Spleen (tissue), 11 donors: ENCODE data around the gene L1CAM. TPM values are rescaled to one million over a fixed set of nuclear protein-coding genes. Genes with fewer than 3 reads are reported as not detected.
A peak's percentile ranks its signal among the peaks of the same experiment; 100 is the strongest.

Experiments used
- DNase-seq: peaks from one replicate; pipeline ENCODE4 v3.0.0-alpha.2; 2020
- H3K27ac ChIP-seq, 8 donors: fragments of 200-600 bp; sonication (generic) in 7 of 8; 1 replicate in 4 of 8; 2 replicates in 4 of 8; pipeline versions ENCODE4 v1.5.0 to v1.8.0; 2016 to 2021; ENCODE audit warnings: inconsistent platforms in 4 of 8, mild to moderate bottlenecking in 4 of 8, moderate library complexity in 1 of 8
- H3K27me3 ChIP-seq, 7 donors: fragments of 200-600 bp; sonication (generic) in 6 of 7; replicated peaks in 1 of 7; 1 replicate in 4 of 7; 2 replicates in 3 of 7; pipeline versions ENCODE4 v1.5.0 to v1.8.0; 2016 to 2021; ENCODE audit warnings: inconsistent platforms in 3 of 7, mild to moderate bottlenecking in 1 of 7
- H3K36me3 ChIP-seq, 6 donors: fragments of 200-600 bp; sonication (generic) in 5 of 6; 1 replicate in 4 of 6; 2 replicates in 2 of 6; pipeline versions ENCODE4 v1.5.0 to v1.8.0; 2016 to 2021; ENCODE audit warnings: inconsistent platforms in 2 of 6
- H3K4me1 ChIP-seq, 6 donors: fragments of 200-600 bp; sonication (generic) in 5 of 6; 1 replicate in 3 of 6; 2 replicates in 3 of 6; pipeline versions ENCODE4 v1.5.0 to v1.8.0; 2016 to 2021; ENCODE audit warnings: inconsistent platforms in 3 of 6
- H3K4me3 ChIP-seq, 8 donors: fragments of 200-600 bp; sonication (generic) in 7 of 8; 1 replicate in 4 of 8; 2 replicates in 4 of 8; pipeline versions ENCODE4 v1.5.0 to v1.8.0; 2016 to 2021; ENCODE audit warnings: inconsistent platforms in 4 of 8, mild to moderate bottlenecking in 4 of 8, moderate library complexity in 2 of 8
- H3K9me3 ChIP-seq, 8 donors: fragments of 200-600 bp; sonication (generic) in 7 of 8; 1 replicate in 4 of 8; 2 replicates in 4 of 8; pipeline versions ENCODE4 v1.5.0 to v1.8.0; 2016 to 2021; ENCODE audit warnings: inconsistent platforms in 4 of 8
- CTCF ChIP-seq, 11 experiments: fragments of 200-600 bp in 7 of 11; fragments of 450-650 bp in 4 of 11; sonication (generic) in 4 of 11; IDR thresholded peaks in 8 of 11; conservative IDR thresholded peaks in 3 of 11; 1 replicate in 7 of 11; 2 replicates in 4 of 11; pipeline versions ENCODE4 v1.4.0 to v1.8.0; 2016 to 2021; ENCODE audit warnings: antibody characterized with exemption in 11 of 11, inconsistent platforms in 4 of 11, mild to moderate bottlenecking in 1 of 11
- POLR2A ChIP-seq, 3 donors: fragments of 450-650 bp; IDR thresholded peaks; one replicate each; pipeline ENCODE4 v1.5.1; 2017; ENCODE audit warnings: antibody characterized with exemption in 3 of 3, mild to moderate bottlenecking in 1 of 3
- POLR2AphosphoS5 ChIP-seq, 3 donors: sonication (generic); formaldehyde crosslinking; IDR thresholded peaks; one replicate each; pipeline ENCODE4 v1.5.1; 2017; ENCODE audit warnings: antibody characterized with exemption in 3 of 3
- WGBS, 5 donors: extraction: QIAGEN DNeasy Blood & Tissue Kit in 3 of 5; methylation state at CpG; one replicate each; pipeline versions ENCODE4 v1.1.5 to v1.1.7; 2013 to 2018; 5-methylcytosine and 5-hydroxymethylcytosine counted together
- intact Hi-C: fragments of 100-400 bp; cut with DNase I; formaldehyde crosslinking; loops from one replicate; pipeline ENCODE4 v1.15.0; 2023; ENCODE audit warnings: low total_unique reads
- polyA plus RNA-seq, 3 donors: library from polyadenylated mRNA; stranded (reverse); fragments of 200-250 nt; gene quantifications; one replicate each; pipeline ENCODE4 v1.2.1, GENCODE V29; 2013
- total RNA-seq, 7 donors: library from RNA; depleted of rRNA in 3 of 7; stranded (reverse); fragments of >200 nt in 3 of 7; fragmentation: NEBNext Ultra II Directional in 4 of 7; extraction: Animal tissue kit (Norgen Biotek cat#: 25700) in 4 of 7; gene quantifications; one replicate each; pipeline versions ENCODE4 v1.1.0 to v1.2.1, GENCODE V29; 2016 to 2021
- donor health status: healthy with polysubstance abuse.
- donor health status: DM: no; HTN: no; CAD: no; lungs with moderate emphysema.
- donor health status: DM: no; HTN: no; CAD: no.
- donor health status: Bipolar disorder and iron deficiency.
- donor health status: healthy.
- donor health status: DM: no; HTN: no; CAD: no.
- donor health status: DM: yes; HTN: yes; CAD: no.

Gene L1CAM
- total and polyA plus RNA-seq, 10 donors: 1.2 to 5.1 (median 2.7) TPM

- Histone ChIP-seq H3K27ac (peak overlapping the region in 1 of 8 donors; percentile 15), H3K36me3 (peaks cover 0 to 76% (median 35%) of the 10 kb centered on the region in 6 donors), H3K9me3 (no peaks in the 10 kb centered on the region), H3K4me1 (peaks cover under 1 to 26% (median 12%) of the 10 kb centered on the region in 6 donors), H3K4me3 (no peak overlapping the region), H3K27me3 (peaks cover 0 to 24% (median 0%) of the 10 kb centered on the region in 7 donors)
- 73 to 87% (median 85%) methylated on average over 19 to 37 of the region's 37 CpGs; no CpG with 5 or more reads in 1 of the 5 donors for WGBS, 5 donors
- peak; percentile 76 for DNase-seq
- intact Hi-C loops: no loop called here
- TF ChIP-seq POLR2AphosphoS5 (IDR thresholded peaks at IDR 0.05) (peak in 1 of 3 donors; percentile 26), CTCF (IDR thresholded peaks at IDR 0.05 in 8 of 11, conservative IDR thresholded peaks at IDR 0.05 in 3 of 11) (no peak)
These were observed 23.3 kb upstream of the L1CAM start for GRCh38 chrX:153909024-153909979.

- no peak overlapping the region for H3K27ac ChIP-seq
- peaks cover 0 to 22% (median 0%) of the 10 kb centered on the region in 7 donors for H3K27me3 ChIP-seq
- peak in 1 of 3 donors; percentile 2 for TF ChIP-seq POLR2AphosphoS5 (IDR thresholded peaks at IDR 0.05)
- TF ChIP-seq CTCF (IDR thresholded peaks at IDR 0.05 in 8 of 11, conservative IDR thresholded peaks at IDR 0.05 in 3 of 11): no peak
- intact Hi-C loops: no loop called here
- no peak overlapping the region for H3K4me3 ChIP-seq
- H3K36me3 ChIP-seq: peaks cover 0 to 66% (median 29%) of the 10 kb centered on the region in 6 donors
- no peaks in the 10 kb centered on the region for H3K9me3 ChIP-seq
- WGBS, 5 donors: 89 to 98% (median 92%) methylated on average over 6 to 23 of the region's 23 CpGs
- no peak for DNase-seq
- H3K4me1 ChIP-seq: peaks cover 6 to 36% (median 20%) of the 10 kb centered on the region in 6 donors
These were observed 22.4 kb upstream of the L1CAM start for GRCh38 chrX:153908219-153908860.

- H3K4me1 ChIP-seq: peaks cover 6 to 44% (median 29%) of the 10 kb centered on the region in 6 donors
- H3K36me3 ChIP-seq: peaks cover 0 to 58% (median 20%) of the 10 kb centered on the region in 6 donors
- no peaks in the 10 kb centered on the region for H3K9me3 ChIP-seq
- no peak overlapping the region for H3K27ac ChIP-seq
- TF ChIP-seq CTCF (IDR thresholded peaks at IDR 0.05 in 8 of 11, conservative IDR thresholded peaks at IDR 0.05 in 3 of 11) (no peak), POLR2AphosphoS5 (IDR thresholded peaks at IDR 0.05) (peak in 1 of 3 donors; percentile 60), POLR2A (IDR thresholded peaks at IDR 0.05) (no peak)
- peaks cover 0 to 13% (median 0%) of the 10 kb centered on the region in 7 donors for H3K27me3 ChIP-seq
- DNase-seq: no peak
- intact Hi-C loops: no loop called here
- WGBS, 5 donors: 77 to 87% (median 85%) methylated on average over 3 to 12 of the region's 12 CpGs
- H3K4me3 ChIP-seq: no peak overlapping the region
These were observed 21.5 kb upstream of the L1CAM start for GRCh38 chrX:153907456-153907855.
